DOHH2 (cell line): ENCODE results near the gene FBXL13.
"Not testable (repeated sequence)": the region's sequence is repeated elsewhere in the genome, so short reads cannot be mapped to it uniquely, and the experiment has no call there.

Source experiments
- H3F3A ChIP-seq: fragments of 200-600 bp; sonication (generic), shearing (Covaris generic); 2 replicates; pipeline ENCODE4 v1.6.0; 2016; ENCODE audit warnings: antibody characterized with exemption, mild to moderate bottlenecking; ENCODE audit not compliant: control insufficient read depth, insufficient read depth
- H3K27ac ChIP-seq: fragments of 200-600 bp; sonication (generic); 2 replicates; pipeline ENCODE4 v1.5.1; 2014; ENCODE audit warnings: low read depth, mild to moderate bottlenecking, low read length, moderate library complexity
- H3K27me3 ChIP-seq: fragments of 200-600 bp; sonication (generic); 2 replicates; pipeline ENCODE4 v1.6.1; 2014; ENCODE audit warnings: mild to moderate bottlenecking, low read length, mixed read lengths; ENCODE audit not compliant: control insufficient read depth
- H3K36me3 ChIP-seq: fragments of 200-600 bp; sonication (generic); 2 replicates; pipeline ENCODE4 v1.6.1; 2014; ENCODE audit warnings: mild to moderate bottlenecking, low read length, moderate library complexity, mixed read lengths; ENCODE audit not compliant: control insufficient read depth
- H3K4me1 ChIP-seq: fragments of 200-600 bp; sonication (generic); 2 replicates; pipeline ENCODE4 v1.6.1; 2014; ENCODE audit warnings: mild to moderate bottlenecking, low read length, mixed read lengths; ENCODE audit not compliant: control insufficient read depth
- H3K4me2 ChIP-seq: fragments of 200-600 bp; sonication (generic); 2 replicates; pipeline ENCODE4 v1.6.0; 2014; ENCODE audit warnings: mild to moderate bottlenecking, low read length, moderate library complexity
- H3K4me3 ChIP-seq: fragments of 200-600 bp; sonication (generic); 2 replicates; pipeline ENCODE4 v1.5.1; 2014; ENCODE audit warnings: mild to moderate bottlenecking, low read length, mixed read lengths
- H3K79me2 ChIP-seq: fragments of 200-600 bp; sonication (generic); 2 replicates; pipeline ENCODE4 v1.6.1; 2014; ENCODE audit warnings: mild to moderate bottlenecking, low read length, mixed read lengths; ENCODE audit not compliant: control insufficient read depth
- H3K9me2 ChIP-seq: fragments of 200-600 bp; sonication (generic); replicated peaks from 2 replicates; pipeline ENCODE4 v1.6.1; 2014; ENCODE audit warnings: mild to moderate bottlenecking, low read length, mixed read lengths; ENCODE audit not compliant: control insufficient read depth
- H3K9me3 ChIP-seq: fragments of 200-600 bp; sonication (generic); 2 replicates; pipeline ENCODE4 v1.6.1; 2014; ENCODE audit warnings: antibody characterized with exemption, low read length, mixed read lengths; ENCODE audit not compliant: control insufficient read depth, insufficient read depth
- H4K20me1 ChIP-seq: fragments of 200-600 bp; sonication (generic); 2 replicates; pipeline ENCODE4 v1.6.0; 2014; ENCODE audit warnings: low read depth, mild to moderate bottlenecking, antibody characterized with exemption, low read length, moderate library complexity; ENCODE audit not compliant: control insufficient read depth, insufficient read depth
- CTCF ChIP-seq: fragments of 200-600 bp; sonication (generic); IDR thresholded peaks from one replicate; pipeline ENCODE4 v1.5.1; 2014; ENCODE audit warnings: antibody characterized with exemption, mild to moderate bottlenecking, low read depth, low read length; ENCODE audit not compliant: poor library complexity, severe bottlenecking
- EZH2phosphoT487 ChIP-seq: fragments of 200-600 bp; sonication (generic); IDR thresholded peaks from 2 replicates; pipeline ENCODE4 v1.6.1; 2017; ENCODE audit warnings: borderline replicate concordance, mild to moderate bottlenecking, antibody characterized with exemption, low read length, moderate library complexity, mixed read lengths

FBXL13 gene

GRCh38 chr7:103031024-103031423 lies 43.6 kb downstream of the FBXL13 start:
- Histone ChIP-seq H4K20me1 (no peaks in the 10 kb centered on the region), H3K27ac (no peak overlapping the region), H3K9me2 (no peaks in the 10 kb centered on the region), H3K27me3 (no peaks in the 10 kb centered on the region), H3K36me3 (no peaks in the 10 kb centered on the region), H3K79me2 (no peaks in the 10 kb centered on the region), H3K4me2 (no peak overlapping the region), H3F3A (peaks cover 12% of the 10 kb centered on the region), H3K4me1 (no peaks in the 10 kb centered on the region), H3K9me3 (no peaks in the 10 kb centered on the region), H3K4me3 (no peak overlapping the region)
- TF ChIP-seq CTCF (no peak), EZH2phosphoT487 (no peak)

GRCh38 chr7:103025341-103025740 lies 49.3 kb downstream of the FBXL13 start:
- Histone ChIP-seq H3K9me3 (peaks cover 3% of the 10 kb centered on the region; the same call in 1 of the 2 replicates), H3K9me2 (no peaks in the 10 kb centered on the region), H3K27ac (peak overlapping the region; percentile 0), H3K4me1 (peaks cover 13% of the 10 kb centered on the region), H3F3A (peaks cover 22% of the 10 kb centered on the region), H3K4me2 (peak overlapping the region; percentile 47), H3K27me3 (no peaks in the 10 kb centered on the region), H3K36me3 (no peaks in the 10 kb centered on the region), H4K20me1 (no peaks in the 10 kb centered on the region), H3K4me3 (peak overlapping the region; percentile 36), H3K79me2 (no peaks in the 10 kb centered on the region)
- TF ChIP-seq EZH2phosphoT487 = no peak
- TF ChIP-seq CTCF = no peak

GRCh38 chr7:103023578-103023977 lies 51.0 kb downstream of the FBXL13 start:
- not testable (repeated sequence) for H3K27ac ChIP-seq, H3K9me2 ChIP-seq, H3K4me2 ChIP-seq, H3K27me3 ChIP-seq, H3K9me3 ChIP-seq, H4K20me1 ChIP-seq, H3K79me2 ChIP-seq, H3K36me3 ChIP-seq, H3K4me3 ChIP-seq
- Histone ChIP-seq H3K4me1 (peaks cover 13% of the 10 kb centered on the region), H3F3A (peaks cover 17% of the 10 kb centered on the region)

- not testable (repeated sequence) for H3K9me2 ChIP-seq, H3K27me3 ChIP-seq, H3K4me2 ChIP-seq, H3K79me2 ChIP-seq, H3K9me3 ChIP-seq, H3K27ac ChIP-seq, H3K4me3 ChIP-seq, H3K36me3 ChIP-seq, H4K20me1 ChIP-seq
- peaks cover 13% of the 10 kb centered on the region for H3K4me1 ChIP-seq
- peaks cover 14% of the 10 kb centered on the region for H3F3A ChIP-seq
Measured at GRCh38 chr7:103021490-103021889, 53.1 kb downstream of the FBXL13 start.

- H4K20me1 ChIP-seq, H3K9me2 ChIP-seq, H3K36me3 ChIP-seq, H3K4me2 ChIP-seq, H3K9me3 ChIP-seq, H3K79me2 ChIP-seq, H3K4me3 ChIP-seq, H3K27ac ChIP-seq, H3K27me3 ChIP-seq, H3F3A ChIP-seq: not testable (repeated sequence)
- peaks cover 13% of the 10 kb centered on the region for H3K4me1 ChIP-seq
Measured at GRCh38 chr7:103020876-103021275, 53.7 kb downstream of the FBXL13 start.

GRCh38 chr7:103018295-103018694 lies 56.3 kb downstream of the FBXL13 start:
- H3K27ac ChIP-seq, H3K4me1 ChIP-seq, H3K9me3 ChIP-seq, H4K20me1 ChIP-seq, H3K79me2 ChIP-seq, H3K27me3 ChIP-seq, H3K9me2 ChIP-seq, H3F3A ChIP-seq, H3K36me3 ChIP-seq, H3K4me3 ChIP-seq, H3K4me2 ChIP-seq: not testable (repeated sequence)
